GM20000 (cell line): ENCODE results near the gene STAM.

Experiments used
- DNase-seq: peaks from one replicate; pipeline ENCODE4 v3.0.0; 2012; ENCODE audit warnings: low spot score
- CTCF ChIP-seq: IDR thresholded peaks from 2 replicates; pipeline ENCODE4 v1.5.1; 2012; ENCODE audit warnings: mild to moderate bottlenecking, control low read depth; ENCODE audit errors: extremely low read depth, missing control alignments

Gene STAM

GRCh38 chr10:17756557-17757217, 112.7 kb downstream of the STAM start:
- no peak for TF ChIP-seq CTCF
- peak; percentile 71 for DNase-seq

- DNase-seq = no peak
- TF ChIP-seq CTCF = no peak
Observed at GRCh38 chr10:17758200-17758599, 114.2 kb downstream of the STAM start.

GRCh38 chr10:17758896-17759295, 114.9 kb downstream of the STAM start:
- no peak for DNase-seq
- no peak for TF ChIP-seq CTCF

GRCh38 chr10:17764142-17764541, 120.2 kb downstream of the STAM start:
- no peak for TF ChIP-seq CTCF
- DNase-seq = no peak

GRCh38 chr10:17765602-17766001, 121.7 kb downstream of the STAM start:
- no peak for DNase-seq
- no peak for TF ChIP-seq CTCF
